ENCODE measurements around the gene PTPRN2. TPM values are rescaled to one million over a fixed set of nuclear protein-coding genes. Genes with fewer than 3 reads are reported as not detected.
"Not testable (repeated sequence)": the region's sequence is repeated elsewhere in the genome, so short reads cannot be mapped to it uniquely, and the experiment has no call there.

PTPRN2 gene
- total RNA-seq, 2 donors from 2014 or later, result 0.72 to 0.79 TPM

DNA sequence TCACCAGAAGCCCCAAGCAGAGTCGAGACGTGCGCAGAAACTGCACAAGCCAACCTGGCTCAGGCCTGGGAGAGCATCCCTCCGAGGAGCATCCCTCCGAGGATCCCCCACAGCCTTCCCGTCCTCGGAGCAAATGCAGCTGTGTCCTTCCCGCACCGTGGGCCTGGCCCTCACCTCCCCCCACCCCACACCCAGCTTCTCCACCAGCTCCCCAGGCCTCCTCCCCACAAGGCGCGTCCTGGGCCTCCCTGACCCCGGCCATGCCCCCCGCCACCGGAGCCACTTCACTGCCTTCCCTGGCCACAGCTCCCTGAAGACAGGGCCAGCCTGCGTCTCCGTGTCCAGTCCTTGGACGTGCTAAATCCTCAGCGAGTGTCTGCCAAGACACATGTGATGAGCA lies 60.6 kb downstream of the PTPRN2 start:
- DNase-seq (no peak), ATAC-seq (replicated peaks in 1 of 2) (no peak)
- Mint-ChIP-seq H3K4me3 (no peak overlapping the region), H3K36me3 (ENCODE audit: insufficient read depth in 2 of 2) (no peaks in the 10 kb centered on the region), H3K9me3 (no peaks in the 10 kb centered on the region), H3K27me3 (ENCODE audit: low read depth) (no peaks in the 10 kb centered on the region), H3K27ac (no peak overlapping the region), H3K4me1 (ENCODE audit: low read depth) (no peaks in the 10 kb centered on the region)

DNA sequence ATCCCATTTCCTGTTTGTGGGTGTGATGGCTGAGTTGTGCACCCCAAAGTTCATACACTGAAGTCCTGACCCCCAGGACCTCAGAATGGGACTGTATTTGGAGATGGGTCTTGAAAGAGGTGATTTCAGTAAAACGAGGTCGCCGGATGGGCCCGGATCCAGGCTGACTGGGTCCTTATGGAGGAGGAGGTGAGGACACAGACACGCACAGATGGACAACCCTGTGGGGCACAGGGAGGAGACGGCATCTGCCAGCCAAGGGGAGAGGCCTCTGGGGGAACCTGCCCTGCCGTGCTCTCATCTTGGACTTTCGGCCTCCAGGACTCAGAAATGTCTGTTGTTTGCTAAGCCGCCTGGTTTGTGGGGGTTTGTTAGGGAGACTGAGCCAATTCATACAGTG lies 61.1 kb downstream of the PTPRN2 start:
- Mint-ChIP-seq H3K27ac (no peak overlapping the region), H3K36me3 (ENCODE audit: insufficient read depth in 2 of 2) (no peaks in the 10 kb centered on the region), H3K27me3 (ENCODE audit: low read depth) (no peaks in the 10 kb centered on the region), H3K9me3 (no peaks in the 10 kb centered on the region), H3K4me1 (ENCODE audit: low read depth) (no peaks in the 10 kb centered on the region), H3K4me3 (no peak overlapping the region)
- ATAC-seq (replicated peaks in 1 of 2), result no peak
- DNase-seq, result no peak

DNA sequence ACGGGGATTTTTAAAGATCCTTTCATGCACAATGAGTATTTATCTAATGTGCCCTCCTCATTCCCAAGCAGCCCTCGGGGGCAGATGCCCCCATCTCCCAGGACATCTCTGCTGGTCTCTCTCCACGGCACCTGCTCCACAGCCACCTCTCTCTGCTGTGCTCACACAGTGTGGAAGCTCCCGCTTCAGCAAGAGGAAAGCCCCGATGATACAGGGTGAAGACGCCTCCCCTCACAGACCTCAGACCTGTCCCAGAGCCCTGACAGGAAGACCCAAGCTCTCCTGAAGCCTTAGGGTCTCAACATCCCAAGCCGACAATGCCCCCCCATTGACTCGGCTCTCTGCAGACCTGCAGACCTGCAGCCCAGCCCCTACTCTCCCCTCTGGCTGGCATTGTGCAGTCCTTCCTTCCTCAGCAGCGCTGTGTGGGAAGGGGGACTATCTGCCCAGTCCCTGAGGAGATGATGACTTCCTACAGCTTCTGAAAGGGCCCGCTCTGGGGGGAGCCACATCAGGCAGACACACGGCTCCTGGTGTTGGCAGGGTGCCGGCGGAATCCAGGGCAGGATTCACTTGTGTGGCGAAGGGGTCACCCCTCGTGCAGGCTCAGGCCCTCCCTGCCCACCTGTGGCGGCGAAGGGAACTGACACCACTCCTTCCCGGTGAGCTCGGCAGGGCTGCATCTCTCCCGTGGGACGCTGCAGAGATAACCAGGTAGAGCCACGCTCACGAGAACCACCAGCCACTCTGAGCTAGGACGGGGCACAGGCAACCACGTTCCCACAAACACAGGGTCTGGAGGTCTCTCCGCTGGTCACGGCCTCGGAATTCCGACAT lies 61.8 kb downstream of the PTPRN2 start:
- H3K4me1 Mint-ChIP-seq (ENCODE audit: low read depth), result no peaks in the 10 kb centered on the region
- H3K36me3 Mint-ChIP-seq (ENCODE audit: insufficient read depth in 2 of 2), result peaks cover 0 to 2% of the 10 kb centered on the region in 2 donors
- no peak overlapping the region for H3K27ac Mint-ChIP-seq
- H3K9me3 Mint-ChIP-seq, result no peaks in the 10 kb centered on the region
- ATAC-seq (replicated peaks in 1 of 2) (no peak), DNase-seq (no peak)
- no peaks in the 10 kb centered on the region for H3K27me3 Mint-ChIP-seq (ENCODE audit: low read depth)
- no peak overlapping the region for H3K4me3 Mint-ChIP-seq

DNA sequence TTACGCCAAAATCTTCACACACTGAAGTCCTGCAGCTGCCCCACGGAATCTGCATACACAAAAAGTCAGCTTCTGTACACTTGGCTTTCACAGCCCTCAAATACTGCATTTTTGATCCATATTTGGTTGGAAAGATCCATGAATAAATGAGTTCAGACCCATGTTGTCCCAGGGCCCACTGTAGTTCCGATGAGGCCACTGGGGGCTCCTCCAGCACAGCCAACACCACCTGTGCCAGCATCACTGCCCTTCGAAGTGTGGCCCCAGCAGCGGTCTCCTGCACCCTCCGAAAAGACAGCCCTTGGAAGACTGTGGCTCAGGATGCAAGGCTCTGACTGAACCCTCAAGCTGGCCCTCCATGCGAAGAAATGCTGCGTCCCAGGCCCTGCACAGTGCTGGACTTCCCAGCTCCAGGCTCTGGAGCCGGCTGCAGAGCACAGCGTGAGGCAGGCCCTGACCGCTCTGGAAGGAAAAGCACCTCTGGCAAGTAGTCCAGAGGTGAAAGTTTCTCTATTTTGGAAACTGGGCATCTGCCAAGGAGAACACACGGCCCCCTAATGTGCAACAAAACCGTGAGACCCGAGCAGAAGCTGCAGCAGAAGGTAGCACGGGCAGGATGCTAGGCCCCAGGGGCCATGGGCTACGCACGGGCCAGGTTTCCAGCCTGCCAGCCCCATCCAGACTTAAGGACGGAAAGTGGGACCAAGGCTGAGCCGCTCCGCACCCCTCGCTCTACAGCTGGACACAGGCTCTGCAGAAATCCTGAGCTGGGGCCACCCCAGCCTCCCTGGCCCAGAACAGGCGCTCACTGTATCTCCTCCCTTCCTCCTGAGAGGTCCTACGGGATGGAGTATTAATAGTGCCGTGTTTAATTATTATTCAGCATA lies 62.6 kb downstream of the PTPRN2 start:
- no peaks in the 10 kb centered on the region for H3K4me1 Mint-ChIP-seq (ENCODE audit: low read depth)
- H3K36me3 Mint-ChIP-seq (ENCODE audit: insufficient read depth in 2 of 2), result peaks cover 0 to 2% of the 10 kb centered on the region in 2 donors
- H3K27me3 Mint-ChIP-seq (ENCODE audit: low read depth), result no peaks in the 10 kb centered on the region
- no peak for ATAC-seq (replicated peaks in 1 of 2)
- H3K9me3 Mint-ChIP-seq, result no peaks in the 10 kb centered on the region
- H3K27ac Mint-ChIP-seq, result no peak overlapping the region
- no peak overlapping the region for H3K4me3 Mint-ChIP-seq
- no peak for DNase-seq

DNA sequence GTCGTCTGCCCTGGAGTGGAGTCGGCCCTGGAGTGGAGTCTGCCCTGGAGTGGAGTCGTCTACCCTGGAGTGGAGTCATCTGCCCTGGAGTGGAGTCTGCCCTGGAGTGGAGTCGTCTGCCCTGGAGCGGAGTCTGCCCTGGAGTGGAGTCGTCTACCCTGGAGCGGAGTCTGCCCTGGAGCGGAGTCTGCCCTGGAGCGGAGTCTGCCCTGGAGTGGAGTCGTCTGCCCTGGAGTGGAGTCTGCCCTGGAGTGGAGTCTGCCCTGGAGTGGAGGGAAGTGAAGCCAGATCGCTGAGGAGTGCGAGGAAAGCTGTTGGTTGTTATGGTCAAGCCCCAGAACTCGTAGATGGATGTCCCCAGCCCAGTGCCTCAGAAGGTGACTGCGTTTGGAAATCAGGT lies 63.3 kb downstream of the PTPRN2 start:
- not testable (repeated sequence) for ATAC-seq (replicated peaks in 1 of 2); DNase-seq; H3K9me3 Mint-ChIP-seq; H3K27ac Mint-ChIP-seq; H3K36me3 Mint-ChIP-seq (ENCODE audit: insufficient read depth in 2 of 2); H3K27me3 Mint-ChIP-seq (ENCODE audit: low read depth); H3K4me3 Mint-ChIP-seq; H3K4me1 Mint-ChIP-seq (ENCODE audit: low read depth)

DNA sequence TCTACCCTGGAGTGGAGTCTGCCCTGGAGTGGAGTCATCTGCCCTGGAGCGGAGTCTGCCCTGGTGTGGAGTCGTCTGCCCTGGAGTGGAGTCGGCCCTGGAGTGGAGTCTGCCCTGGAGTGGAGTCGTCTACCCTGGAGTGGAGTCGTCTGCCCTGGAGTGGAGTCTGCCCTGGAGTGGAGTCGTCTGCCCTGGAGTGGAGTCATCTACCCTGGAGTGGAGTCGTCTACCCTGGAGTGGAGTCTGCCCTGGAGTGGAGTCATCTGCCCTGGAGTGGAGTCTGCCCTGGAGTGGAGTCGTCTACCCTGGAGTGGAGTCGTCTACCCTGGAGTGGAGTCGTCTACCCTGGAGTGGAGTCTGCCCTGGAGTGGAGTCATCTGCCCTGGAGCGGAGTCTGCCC lies 63.7 kb downstream of the PTPRN2 start:
- not testable (repeated sequence) for DNase-seq; H3K27ac Mint-ChIP-seq; H3K4me1 Mint-ChIP-seq (ENCODE audit: low read depth); ATAC-seq (replicated peaks in 1 of 2); H3K9me3 Mint-ChIP-seq; H3K36me3 Mint-ChIP-seq (ENCODE audit: insufficient read depth in 2 of 2); H3K4me3 Mint-ChIP-seq; H3K27me3 Mint-ChIP-seq (ENCODE audit: low read depth)

DNA sequence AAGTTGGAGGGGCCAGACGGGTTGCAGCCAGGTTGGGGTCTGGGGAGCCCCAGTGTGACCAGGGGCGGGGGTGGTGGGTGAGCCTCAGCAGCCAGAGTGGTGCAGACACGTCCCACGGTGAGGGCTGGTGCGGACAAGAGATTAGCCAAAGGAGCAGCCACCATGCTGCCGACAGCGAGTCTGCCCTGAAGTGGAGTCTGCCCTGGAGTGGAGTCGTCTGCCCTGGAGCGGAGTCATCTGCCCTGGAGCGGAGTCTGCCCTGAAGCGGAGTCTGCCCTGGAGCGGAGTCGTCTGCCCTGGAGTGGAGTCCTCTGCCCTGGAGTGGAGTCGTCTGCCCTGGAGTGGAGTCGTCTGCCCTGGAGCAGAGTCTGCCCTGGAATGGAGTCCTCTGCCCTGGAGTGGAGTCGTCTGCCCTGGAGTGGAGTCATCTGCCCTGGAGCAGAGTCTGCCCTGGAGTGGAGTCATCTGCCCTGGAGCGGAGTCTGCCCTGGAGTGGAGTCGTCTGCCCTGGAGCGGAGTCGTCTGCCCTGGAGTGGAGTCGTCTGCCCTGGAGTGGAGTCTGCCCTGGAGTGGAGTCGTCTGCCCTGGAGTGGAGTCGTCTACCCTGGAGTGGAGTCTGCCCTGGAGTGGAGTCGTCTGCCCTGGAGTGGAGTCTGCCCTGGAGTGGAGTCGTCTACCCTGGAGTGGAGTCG lies 64.3 kb downstream of the PTPRN2 start:
- DNase-seq; H3K27me3 Mint-ChIP-seq (ENCODE audit: low read depth); H3K9me3 Mint-ChIP-seq; H3K4me3 Mint-ChIP-seq; H3K36me3 Mint-ChIP-seq (ENCODE audit: insufficient read depth in 2 of 2); H3K27ac Mint-ChIP-seq; H3K4me1 Mint-ChIP-seq (ENCODE audit: low read depth); ATAC-seq (replicated peaks in 1 of 2): not testable (repeated sequence)

DNA sequence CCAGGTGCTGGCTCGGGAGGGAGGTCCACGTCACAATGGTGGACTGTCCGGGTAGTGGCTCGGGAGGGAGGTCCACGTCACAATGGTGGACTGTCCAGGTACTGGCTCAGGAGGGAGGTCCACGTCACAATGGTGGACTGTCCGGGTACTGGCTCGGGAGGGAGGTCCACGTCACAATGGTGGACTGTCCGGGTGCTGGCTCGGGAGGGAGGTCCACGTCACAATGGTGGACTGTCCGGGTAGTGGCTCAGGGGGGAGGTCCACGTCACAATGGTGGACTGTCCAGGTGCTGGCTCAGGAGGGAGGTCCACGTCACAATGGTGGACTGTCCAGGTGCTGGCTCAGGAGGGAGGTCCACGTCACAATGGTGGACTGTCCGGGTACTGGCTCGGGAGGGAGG lies 65.8 kb downstream of the PTPRN2 start:
- not testable (repeated sequence) for H3K9me3 Mint-ChIP-seq; H3K4me3 Mint-ChIP-seq; H3K27ac Mint-ChIP-seq; H3K4me1 Mint-ChIP-seq (ENCODE audit: low read depth); ATAC-seq (replicated peaks in 1 of 2); H3K36me3 Mint-ChIP-seq (ENCODE audit: insufficient read depth in 2 of 2); DNase-seq; H3K27me3 Mint-ChIP-seq (ENCODE audit: low read depth)

DNA sequence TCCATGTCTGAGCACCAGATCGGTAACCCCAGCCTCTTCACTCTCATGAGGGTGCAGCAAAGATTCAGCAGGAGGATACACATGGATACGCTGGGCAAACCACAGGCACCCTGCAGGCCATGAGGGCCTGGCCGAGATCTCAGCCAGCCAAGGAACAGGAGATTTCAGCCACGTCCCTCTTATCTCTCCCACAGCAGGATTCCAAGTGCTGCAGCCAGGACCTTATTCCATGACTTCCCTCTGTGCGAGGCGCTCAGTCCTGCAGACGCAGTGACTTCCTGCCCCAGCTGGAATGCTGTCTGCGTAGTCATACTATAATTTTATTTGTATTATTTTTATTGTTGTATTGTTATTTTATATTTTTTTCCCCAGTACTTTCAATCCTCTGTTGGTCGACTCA lies 66.8 kb downstream of the PTPRN2 start:
- Mint-ChIP-seq H3K4me3 (no peak overlapping the region), H3K36me3 (ENCODE audit: insufficient read depth in 2 of 2) (peaks cover 0 to 2% of the 10 kb centered on the region in 2 donors), H3K4me1 (ENCODE audit: low read depth) (no peaks in the 10 kb centered on the region), H3K27ac (no peak overlapping the region), H3K9me3 (no peaks in the 10 kb centered on the region), H3K27me3 (ENCODE audit: low read depth) (peaks cover 7% of the 10 kb centered on the region)
- no peak for ATAC-seq (replicated peaks in 1 of 2)
- no peak for DNase-seq

DNA sequence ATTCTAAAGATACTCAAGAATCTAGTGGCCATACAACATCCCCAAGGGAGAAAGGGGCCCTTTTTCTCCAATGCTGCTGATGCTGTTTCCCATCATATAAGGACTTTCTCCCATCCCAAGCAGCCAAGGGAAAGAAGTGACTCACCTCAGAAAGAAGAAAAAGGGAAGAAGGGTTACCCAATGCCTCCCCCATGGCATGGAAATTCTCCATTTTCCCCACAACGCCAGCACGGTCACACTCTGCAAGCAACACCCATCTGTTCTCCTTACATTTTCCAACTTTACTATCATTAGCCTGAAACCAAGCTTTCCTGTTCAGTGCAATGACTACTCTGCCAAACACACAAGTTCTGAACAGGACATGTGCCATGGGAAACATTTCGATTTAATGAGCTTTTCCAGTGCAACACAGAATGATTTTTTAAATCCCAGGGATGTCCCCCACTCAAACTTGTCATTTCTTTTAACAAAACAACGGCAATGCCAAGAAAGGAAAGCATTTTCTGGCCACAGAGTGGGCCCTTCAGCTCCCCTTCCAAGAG lies 67.9 kb downstream of the PTPRN2 start:
- no peak for DNase-seq
- Mint-ChIP-seq H3K27me3 (ENCODE audit: low read depth) (peaks cover 7% of the 10 kb centered on the region), H3K4me1 (ENCODE audit: low read depth) (no peaks in the 10 kb centered on the region), H3K4me3 (no peak overlapping the region), H3K27ac (no peak overlapping the region), H3K9me3 (no peaks in the 10 kb centered on the region), H3K36me3 (ENCODE audit: insufficient read depth in 2 of 2) (peaks cover 0 to 2% of the 10 kb centered on the region in 2 donors)
- ATAC-seq (replicated peaks in 1 of 2), result no peak

DNA sequence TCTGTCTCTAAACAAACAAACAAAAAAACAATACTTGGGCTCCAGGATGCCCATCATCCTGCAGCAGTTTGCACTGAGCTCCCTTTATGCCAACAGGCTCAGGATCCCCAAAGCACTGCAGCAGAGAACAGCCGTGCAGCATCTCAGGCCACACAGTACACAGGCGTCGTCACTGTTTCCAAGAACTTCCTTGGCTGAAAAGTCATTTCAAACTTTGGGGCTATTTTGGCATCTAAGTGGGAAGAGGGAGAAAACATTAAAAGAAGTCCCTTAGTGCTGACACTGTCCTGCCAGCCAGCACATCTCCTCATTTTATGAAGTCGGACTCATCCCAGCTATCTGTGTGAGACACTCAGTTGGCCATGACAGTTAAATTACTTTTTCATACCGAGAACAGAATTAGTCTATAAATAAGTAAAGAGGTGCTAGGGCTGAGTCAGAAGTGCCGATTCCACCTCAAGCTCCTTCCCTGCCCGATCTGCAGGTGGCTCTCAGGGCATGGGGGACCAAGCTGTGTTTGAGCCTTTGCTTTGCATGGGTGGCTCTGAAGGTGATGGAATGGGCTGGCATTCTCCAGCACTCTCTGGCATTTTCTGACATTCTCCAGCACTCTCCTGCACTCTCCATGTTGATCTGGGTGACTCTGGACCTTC lies 68.5 kb downstream of the PTPRN2 start:
- Mint-ChIP-seq H3K27me3 (ENCODE audit: low read depth) (peaks cover 7% of the 10 kb centered on the region), H3K27ac (no peak overlapping the region), H3K4me1 (ENCODE audit: low read depth) (no peaks in the 10 kb centered on the region), H3K36me3 (ENCODE audit: insufficient read depth in 2 of 2) (peaks cover 0 to 2% of the 10 kb centered on the region in 2 donors), H3K4me3 (no peak overlapping the region), H3K9me3 (no peaks in the 10 kb centered on the region)
- DNase-seq, result no peak
- ATAC-seq (replicated peaks in 1 of 2), result no peak

DNA sequence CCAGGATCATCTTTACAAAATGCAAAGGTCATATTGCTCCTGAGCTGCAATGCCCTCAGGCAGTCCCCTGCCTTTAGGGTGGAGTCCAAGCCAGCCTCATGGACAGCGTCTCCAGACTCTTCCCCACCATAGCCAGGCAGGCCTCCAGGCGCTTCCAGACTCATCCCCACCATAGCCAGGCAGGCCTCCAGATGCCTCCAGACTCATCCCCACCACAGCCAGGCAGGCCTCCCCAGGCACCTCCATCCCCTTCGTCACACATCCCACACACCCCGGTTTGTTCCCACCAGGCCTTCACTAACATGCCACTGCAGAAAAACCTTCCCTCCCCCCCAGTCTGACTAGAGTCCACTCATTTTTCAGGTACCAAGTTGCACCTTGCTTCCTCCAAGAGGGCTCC lies 70.1 kb downstream of the PTPRN2 start:
- no peak for ATAC-seq (replicated peaks in 1 of 2)
- Mint-ChIP-seq H3K27ac (no peak overlapping the region), H3K36me3 (ENCODE audit: insufficient read depth in 2 of 2) (peaks cover 0 to 2% of the 10 kb centered on the region in 2 donors), H3K27me3 (ENCODE audit: low read depth) (peaks cover 7% of the 10 kb centered on the region), H3K4me1 (ENCODE audit: low read depth) (no peaks in the 10 kb centered on the region), H3K4me3 (no peak overlapping the region), H3K9me3 (peaks cover 0 to under 1% of the 10 kb centered on the region in 2 donors)
- no peak for DNase-seq
